ENCODE measurements around the gene RPTOR. TPM values are rescaled to one million over a fixed set of nuclear protein-coding genes. Genes with fewer than 3 reads are reported as not detected.

The RPTOR gene
- total RNA-seq, 1 donor from 2014 or later = 35.7 TPM

- ATAC-seq = no peak
- no peak for DNase-seq (ENCODE audit: low spot score)
- intact Hi-C loops (cut with DNase I) = no loop called here
These were observed 84.8 kb downstream of the RPTOR start for GRCh38 chr17:80629298-80630028.

DNA sequence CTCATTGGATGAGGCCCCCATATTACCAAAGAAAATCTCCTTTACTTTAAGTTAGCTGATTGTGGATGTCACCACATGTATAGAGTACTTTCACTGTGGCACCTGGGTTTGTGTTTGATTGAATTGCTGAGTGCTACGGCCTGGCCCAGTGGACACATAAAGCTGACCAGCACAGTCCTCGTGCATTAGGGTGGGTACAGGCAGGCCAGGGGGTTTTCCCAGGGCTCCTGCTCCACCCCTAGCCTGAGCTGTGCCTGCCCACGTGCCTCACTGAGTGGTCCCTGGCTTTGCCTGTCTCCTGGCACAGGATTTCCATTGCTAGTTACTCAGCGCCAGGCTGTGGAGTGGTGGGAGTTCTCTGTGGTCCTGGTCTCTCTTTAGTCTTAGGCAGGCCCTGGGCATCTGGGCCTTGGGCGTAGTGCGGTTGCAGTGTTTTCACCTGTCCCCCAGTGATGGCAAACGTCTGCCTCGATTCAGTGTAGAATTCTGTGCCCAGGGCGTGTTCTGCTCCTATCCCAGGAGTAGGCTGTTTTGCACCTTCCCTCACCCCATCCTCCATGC is 86.0 kb downstream of the RPTOR start:
- intact Hi-C loops (cut with DNase I) = no loop called here
- no peak for DNase-seq (ENCODE audit: low spot score)
- no peak for ATAC-seq

DNA sequence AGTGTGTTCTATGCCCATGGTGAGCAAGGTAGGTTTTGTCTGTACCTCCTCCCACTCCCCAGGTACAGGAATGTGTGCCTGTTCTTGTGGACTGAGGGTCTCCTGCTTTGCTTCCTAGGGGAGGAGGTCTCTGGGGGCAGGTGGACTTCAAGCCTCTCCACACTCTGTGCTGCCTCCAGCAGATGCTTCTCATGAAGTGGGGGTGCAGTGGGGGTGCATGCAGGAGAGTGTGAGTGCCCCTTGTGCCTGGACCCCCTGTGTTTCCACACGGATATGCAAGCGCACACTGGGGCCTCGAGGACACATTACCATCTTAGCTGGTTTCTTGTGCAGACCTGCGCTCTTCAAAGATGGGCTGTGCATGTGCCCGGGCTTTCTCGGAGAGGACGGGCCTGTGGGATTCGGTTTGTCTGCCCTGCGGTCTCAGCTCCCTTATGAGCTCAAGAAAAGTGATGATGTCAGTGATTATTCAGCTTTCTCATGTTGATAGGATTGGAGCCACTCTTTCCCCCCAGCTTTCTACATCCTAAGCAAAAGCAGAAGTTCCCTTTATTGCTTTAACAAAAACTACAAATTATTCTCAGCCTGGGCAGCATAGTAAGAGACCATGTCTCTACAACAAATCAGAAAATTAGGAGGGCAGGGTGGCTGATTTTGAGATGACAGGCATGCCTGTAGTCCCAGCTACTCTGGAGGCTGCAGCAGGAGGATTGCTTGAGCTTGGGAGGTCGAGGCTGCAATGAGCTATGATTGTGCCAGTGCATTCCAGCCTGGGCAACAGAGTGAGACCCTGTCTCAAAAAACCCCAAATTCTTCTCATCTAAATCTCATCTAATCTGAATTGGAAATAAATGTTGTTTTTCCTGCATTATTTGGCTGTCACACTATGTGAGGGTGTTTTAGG is 86.8 kb downstream of the RPTOR start:
- DNase-seq (ENCODE audit: low spot score) (no peak), ATAC-seq (no peak)
- intact Hi-C loops (cut with DNase I) = no loop called here

DNA sequence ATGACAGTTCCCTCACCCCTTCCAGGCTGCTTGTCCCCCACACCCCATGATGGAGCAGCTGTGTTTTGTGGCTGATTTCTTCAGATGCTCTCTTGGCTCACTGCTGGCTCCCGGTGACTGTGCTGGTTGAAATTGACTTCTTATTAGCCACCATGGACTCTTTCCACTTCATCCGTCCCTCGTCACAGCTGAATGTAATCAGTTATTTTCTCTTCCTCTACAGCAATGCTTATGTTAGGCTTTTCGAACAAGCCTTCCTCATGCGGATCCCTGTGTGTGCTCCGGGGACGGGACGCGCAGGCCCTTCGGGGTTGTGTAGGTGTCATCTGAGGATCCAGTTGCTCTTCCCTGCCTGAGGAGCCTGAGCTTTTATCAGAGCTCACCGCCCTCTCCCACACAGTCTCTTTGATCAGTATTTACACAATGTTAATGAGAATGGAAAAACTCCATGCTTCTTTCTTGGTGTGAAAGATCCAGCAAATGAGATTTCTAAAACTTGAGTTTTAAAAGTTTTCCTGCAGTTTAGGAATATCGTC is 87.5 kb downstream of the RPTOR start:
- DNase-seq (ENCODE audit: low spot score) = no peak
- intact Hi-C loops (cut with DNase I) = no loop called here

DNA sequence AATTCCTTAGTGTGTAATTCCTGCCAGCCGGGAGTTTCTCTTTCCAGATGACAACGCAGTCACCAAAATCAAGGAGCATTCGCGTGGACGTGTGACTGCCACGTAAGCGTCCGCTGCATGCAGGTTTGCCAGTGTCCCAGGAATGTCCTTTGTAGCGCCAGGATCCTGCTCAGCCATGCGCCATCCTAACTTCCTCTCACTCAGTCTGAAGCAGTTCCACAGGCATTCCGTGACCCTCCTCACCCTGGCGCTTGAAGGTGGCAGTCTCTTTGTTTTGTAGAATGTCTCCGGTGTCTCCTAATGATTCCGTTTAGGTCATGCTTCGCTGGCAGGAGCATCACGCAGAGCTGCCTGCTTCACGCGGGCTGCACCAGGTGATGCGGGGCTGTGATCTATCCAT is 88.6 kb downstream of the RPTOR start:
- intact Hi-C loops (cut with DNase I) = no loop called here
- DNase-seq (ENCODE audit: low spot score) (no peak), ATAC-seq (no peak)

More for the DNA sequence above, 87.5 kb downstream of the RPTOR start:
- ATAC-seq = no peak

GRCh38 chr17:80633994-80634566 is 89.4 kb downstream of the RPTOR start:
- intact Hi-C loops (cut with DNase I) = no loop called here
- no peak for ATAC-seq
- DNase-seq (ENCODE audit: low spot score) = no peak

GRCh38 chr17:80636361-80637018 is 91.9 kb downstream of the RPTOR start:
- intact Hi-C loops (cut with DNase I) = no loop called here
- DNase-seq (ENCODE audit: low spot score) (no peak), ATAC-seq (no peak)

DNA sequence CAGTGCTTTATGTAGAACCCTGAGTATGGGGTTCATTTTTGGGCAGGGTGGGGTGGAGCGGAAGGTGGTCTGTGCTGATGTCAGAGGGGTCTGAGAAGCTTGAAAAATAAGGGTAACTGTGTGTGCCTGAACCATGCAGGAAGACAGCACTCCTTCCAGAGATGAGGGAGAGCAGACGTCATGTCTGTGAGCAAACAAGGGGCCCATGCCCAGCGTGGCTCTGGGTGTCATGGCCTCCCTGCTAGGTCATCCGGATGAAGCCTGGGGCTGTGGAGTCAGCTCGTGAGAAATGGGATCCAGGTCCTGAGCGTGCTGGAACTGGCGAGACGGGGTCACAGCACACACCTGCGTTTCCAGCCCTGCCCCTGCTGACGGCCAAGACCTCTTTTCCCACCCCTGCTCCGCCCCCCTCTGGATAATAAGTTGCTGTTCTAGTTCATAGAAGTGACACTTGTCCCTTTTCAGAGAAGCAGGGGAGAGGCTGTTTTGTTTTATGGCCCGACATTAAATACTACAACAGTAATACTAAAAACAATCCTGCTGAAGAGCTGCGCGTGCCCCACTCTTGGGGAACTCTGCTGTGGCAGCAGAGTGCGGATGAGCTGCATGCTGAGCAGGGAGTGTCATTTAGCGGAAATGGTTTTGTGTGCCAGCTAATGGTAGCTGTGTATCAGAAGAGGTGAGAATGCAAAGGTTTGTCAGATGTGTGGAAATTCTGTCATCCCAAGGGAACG is 92.6 kb downstream of the RPTOR start:
- DNase-seq (ENCODE audit: low spot score) (no peak), ATAC-seq (no peak)
- intact Hi-C loops (cut with DNase I) = no loop called here

GRCh38 chr17:80639658-80640057 is 95.0 kb downstream of the RPTOR start:
- intact Hi-C loops (cut with DNase I) = no loop called here
- ATAC-seq = no peak

GRCh38 chr17:80640366-80641084 is 95.9 kb downstream of the RPTOR start:
- no peak for ATAC-seq
- intact Hi-C loops (cut with DNase I) = no loop called here
- no peak for DNase-seq (ENCODE audit: low spot score)

More at GRCh38 chr17:80639658-80640057, 95.0 kb downstream of the RPTOR start:
- DNase-seq (ENCODE audit: low spot score) = no peak

DNA sequence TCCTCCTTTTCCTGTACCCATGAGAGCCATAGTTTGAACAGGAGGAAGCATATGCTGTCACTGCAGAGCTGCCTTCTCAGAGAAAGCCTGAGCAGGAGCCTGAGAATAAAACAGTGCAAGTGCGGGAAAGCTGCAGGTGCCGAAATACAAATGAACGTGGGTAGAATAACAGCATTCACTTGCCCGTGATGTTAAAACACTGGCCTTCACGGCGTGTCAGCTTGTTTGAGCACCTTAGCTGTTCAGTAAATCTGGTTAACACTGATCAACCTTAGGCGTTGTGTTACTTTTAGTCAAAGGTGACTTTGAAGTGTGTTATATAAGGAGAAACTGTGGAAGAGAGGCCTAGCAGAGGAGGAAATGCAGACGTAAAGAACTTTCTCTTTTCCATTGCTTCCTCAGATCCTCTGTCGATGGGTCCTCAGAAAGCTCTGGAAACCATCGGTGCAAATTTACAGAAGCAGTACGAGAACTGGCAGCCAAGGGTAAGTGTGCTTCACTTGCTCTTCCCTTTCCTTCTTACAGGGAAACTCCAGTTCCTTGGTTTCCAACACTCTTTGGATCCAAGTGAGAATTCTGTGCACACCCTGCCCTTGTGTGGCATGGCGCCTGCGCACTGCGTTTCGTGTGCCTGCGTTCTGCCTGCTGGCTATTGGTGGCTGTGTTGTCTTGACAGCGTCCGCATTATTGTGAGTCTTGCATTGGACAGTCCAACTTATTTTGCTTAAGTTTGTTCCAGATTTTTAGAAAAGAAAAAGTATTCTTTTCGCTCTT is 98.9 kb downstream of the RPTOR start:
- intact Hi-C loops (cut with DNase I) = no loop called here
- ATAC-seq = no peak
- DNase-seq (ENCODE audit: low spot score) = no peak

DNA sequence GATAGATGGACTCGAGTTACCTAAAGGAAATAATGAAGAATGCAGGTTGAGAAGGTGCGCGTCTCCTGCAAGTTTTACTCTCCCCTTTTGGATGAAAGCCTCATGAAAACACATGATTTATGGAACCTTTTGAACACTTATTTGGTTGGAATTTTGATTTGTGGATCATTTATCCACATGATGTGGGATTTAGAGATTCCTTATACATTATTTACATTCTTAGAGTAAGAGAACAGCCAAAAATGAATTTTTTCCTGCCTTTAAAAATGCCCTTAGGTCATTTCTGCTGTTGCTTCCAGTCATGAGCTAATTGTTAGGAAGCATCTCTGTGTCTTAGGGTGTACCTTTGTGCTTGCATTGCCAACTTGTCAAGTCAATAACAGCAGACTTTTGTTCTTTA is 99.9 kb downstream of the RPTOR start:
- ATAC-seq (no peak), DNase-seq (ENCODE audit: low spot score) (no peak)
- intact Hi-C loops (cut with DNase I) = no loop called here

GRCh38 chr17:80645706-80646325 is 101.2 kb downstream of the RPTOR start:
- DNase-seq (ENCODE audit: low spot score) (no peak), ATAC-seq (no peak)
- intact Hi-C loops (cut with DNase I) = no loop called here

GRCh38 chr17:80646328-80646727 is 101.7 kb downstream of the RPTOR start:
- DNase-seq (ENCODE audit: low spot score) (no peak), ATAC-seq (no peak)
- intact Hi-C loops (cut with DNase I) = no loop called here

GRCh38 chr17:80647746-80648145 is 103.1 kb downstream of the RPTOR start:
- DNase-seq (ENCODE audit: low spot score) (no peak), ATAC-seq (no peak)
- intact Hi-C loops (cut with DNase I) = no loop called here

DNA sequence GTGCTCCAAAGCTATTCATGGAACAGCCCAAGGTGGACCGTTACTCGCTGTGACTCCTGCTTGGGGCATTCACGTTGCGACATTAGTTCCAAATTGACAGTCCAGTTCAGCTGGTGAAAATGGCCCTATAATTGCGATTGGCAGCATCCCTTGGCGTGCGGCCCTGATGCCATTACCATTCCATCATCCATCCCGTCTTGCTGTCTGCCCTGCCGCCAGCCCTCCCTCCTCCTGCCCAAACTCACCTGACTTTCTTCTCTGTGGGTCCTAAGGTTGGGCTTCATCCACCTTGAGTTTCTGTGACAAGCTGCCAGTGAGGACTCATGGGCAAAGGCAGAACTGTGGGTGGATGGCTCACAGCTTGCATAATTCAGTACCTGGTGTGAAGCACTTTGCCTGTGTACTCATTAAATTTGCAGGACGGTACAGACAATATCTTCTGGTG is 104.6 kb downstream of the RPTOR start:
- DNase-seq (ENCODE audit: low spot score) (no peak), ATAC-seq (no peak)
- intact Hi-C loops (cut with DNase I) = no loop called here

Measured in sciatic nerve (tissue), 2 donors.